Fibroblast of mammary gland (primary cell): ENCODE measurements around the gene CLPSL2.

ENCODE experiments used
- DNase-seq: peaks from one replicate; pipeline ENCODE4 v3.0.0-alpha.2; 2010; ENCODE audit warnings: low read depth
- H3K4me3 ChIP-seq: 2 replicates; pipeline ENCODE4 v1.5.1; 2011; ENCODE audit warnings: low read depth, mild to moderate bottlenecking, low read length, moderate library complexity; ENCODE audit not compliant: control insufficient read depth
- TF ChIP-seq, protein P1 (sequence below): conservative IDR thresholded peaks from 2 replicates; pipeline ENCODE4 v1.5.1; 2011; ENCODE audit warnings: low read depth, low read length, inconsistent platforms; ENCODE audit not compliant: control insufficient read depth, insufficient read depth

The CLPSL2 gene

DNA sequence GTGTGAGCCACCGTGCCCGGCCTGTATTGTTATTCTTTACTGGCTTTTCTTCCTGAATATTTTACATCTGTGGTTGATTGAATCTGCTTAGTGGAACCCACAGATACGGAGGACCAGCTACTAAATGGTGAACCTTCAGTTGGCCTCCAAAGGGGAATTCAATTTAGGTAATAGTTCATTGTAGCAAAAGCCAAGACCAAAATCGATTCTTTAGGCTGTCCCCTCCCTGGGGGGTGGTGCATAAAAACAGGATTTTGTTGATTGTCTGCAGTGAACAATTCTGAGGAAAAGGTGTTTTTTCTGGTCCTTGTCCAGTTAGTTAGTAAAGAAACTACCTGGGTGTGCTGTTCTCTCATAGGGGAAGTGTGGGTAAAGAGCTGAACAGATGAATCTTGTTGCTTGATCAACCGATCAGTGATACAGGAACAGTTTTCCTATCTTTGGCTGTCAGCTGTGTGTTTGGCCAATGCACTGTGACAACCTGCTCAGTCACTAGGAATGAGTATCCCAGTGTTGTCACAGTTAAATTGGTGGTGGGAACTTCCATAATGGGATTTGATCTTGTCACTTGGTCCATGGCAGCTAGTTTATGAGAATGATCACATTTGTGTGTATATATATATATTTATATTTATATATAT lies 48.3 kb downstream of the CLPSL2 start:
- DNase-seq, result no peak
- TF ChIP-seq, protein P1, sequence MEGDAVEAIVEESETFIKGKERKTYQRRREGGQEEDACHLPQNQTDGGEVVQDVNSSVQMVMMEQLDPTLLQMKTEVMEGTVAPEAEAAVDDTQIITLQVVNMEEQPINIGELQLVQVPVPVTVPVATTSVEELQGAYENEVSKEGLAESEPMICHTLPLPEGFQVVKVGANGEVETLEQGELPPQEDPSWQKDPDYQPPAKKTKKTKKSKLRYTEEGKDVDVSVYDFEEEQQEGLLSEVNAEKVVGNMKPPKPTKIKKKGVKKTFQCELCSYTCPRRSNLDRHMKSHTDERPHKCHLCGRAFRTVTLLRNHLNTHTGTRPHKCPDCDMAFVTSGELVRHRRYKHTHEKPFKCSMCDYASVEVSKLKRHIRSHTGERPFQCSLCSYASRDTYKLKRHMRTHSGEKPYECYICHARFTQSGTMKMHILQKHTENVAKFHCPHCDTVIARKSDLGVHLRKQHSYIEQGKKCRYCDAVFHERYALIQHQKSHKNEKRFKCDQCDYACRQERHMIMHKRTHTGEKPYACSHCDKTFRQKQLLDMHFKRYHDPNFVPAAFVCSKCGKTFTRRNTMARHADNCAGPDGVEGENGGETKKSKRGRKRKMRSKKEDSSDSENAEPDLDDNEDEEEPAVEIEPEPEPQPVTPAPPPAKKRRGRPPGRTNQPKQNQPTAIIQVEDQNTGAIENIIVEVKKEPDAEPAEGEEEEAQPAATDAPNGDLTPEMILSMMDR, result no peak
- H3K4me3 ChIP-seq, result no peak overlapping the region
